Testis (tissue), 5 donors: ENCODE results near the gene TARDBP. TPM values are rescaled to one million over a fixed set of nuclear protein-coding genes. Genes with fewer than 3 reads are reported as not detected.

Experiments
- DNase-seq: peaks from one replicate; pipeline ENCODE4 v3.0.0-alpha.2; 2019
- H3K27ac ChIP-seq, 2 donors: fragments of 200-600 bp; sonication (generic); one replicate each; pipeline ENCODE4 v1.5.1; 2019
- H3K27me3 ChIP-seq: fragments of 200-600 bp; sonication (generic); one replicate; pipeline ENCODE4 v1.5.1; 2019
- H3K36me3 ChIP-seq: fragments of 200-600 bp; sonication (generic); one replicate; pipeline ENCODE4 v1.5.1; 2017; ENCODE audit warnings: low read depth; ENCODE audit errors: missing control alignments
- H3K4me1 ChIP-seq: fragments of 200-600 bp; sonication (generic); one replicate; pipeline ENCODE4 v1.5.1; 2019
- H3K4me3 ChIP-seq, 2 donors: fragments of 200-600 bp; sonication (generic); one replicate each; pipeline ENCODE4 v1.5.1; 2017 to 2019
- H3K9me3 ChIP-seq: fragments of 200-600 bp; sonication (generic); one replicate; pipeline ENCODE4 v1.5.1; 2017
- POLR2A ChIP-seq: fragments of 450-650 bp; IDR thresholded peaks from one replicate; pipeline ENCODE4 v1.6.1; 2017; ENCODE audit warnings: antibody characterized with exemption, mild to moderate bottlenecking, moderate library complexity
- WGBS, 2 donors: methylation state at CpG; one replicate each; pipeline ENCODE4 v1.1.5; 2018; 5-methylcytosine and 5-hydroxymethylcytosine counted together
- intact Hi-C: fragments of 100-400 bp; cut with DNase I; formaldehyde crosslinking; loops from one replicate; pipeline ENCODE4 v1.15.1; 2023; ENCODE audit warnings: low total_unique reads
- long read RNA-seq, 2 donors: transcript quantifications; one replicate each; lab custom pipeline, GENCODE V29; 2026
- polyA plus RNA-seq: library from polyadenylated mRNA; stranded (reverse); fragments of 350-450 nt; fragmentation: Illumina TruSeq; extraction: RNeasy Lipid Tissue Mini Kit (QIAGEN cat#74804); gene quantifications from one replicate; pipeline ENCODE4 v1.2.3, GENCODE V29; 2014; ENCODE audit warnings: low read depth, low replicate concordance; ENCODE audit not compliant: insufficient read depth
- total RNA-seq, 2 donors: library from RNA; depleted of rRNA; stranded (reverse); fragments of >200 nt; gene quantifications; one replicate each; pipeline ENCODE4 v1.2.3, GENCODE V29; 2016
- TF ChIP-seq, protein P1 (sequence below), 3 experiments: fragments of 450-650 bp in 2 of 3; fragments of 200-600 bp in 1 of 3; sonication (generic) in 1 of 3; IDR thresholded peaks; one replicate each; pipeline ENCODE4 v1.5.1; 2016 to 2019; ENCODE audit warnings: antibody characterized with exemption in 3 of 3, mild to moderate bottlenecking in 2 of 3, moderate library complexity in 1 of 3

TARDBP gene
- total RNA-seq (100 to 1,000 TPM; 185 to 207 TPM), polyA plus RNA-seq (142 TPM)
- long read RNA-seq, donor 1, full-length matches to known transcripts: 53 of 70 reads
- long read RNA-seq, donor 1, partial matches to known transcripts: 17 of 70 reads
- long read RNA-seq, donor 1, other reads (novel, unspliced or antisense): 0 of 70 reads
- long read RNA-seq, donor 2, full-length matches to known transcripts: 34 of 39 reads
- long read RNA-seq, donor 2, partial matches to known transcripts: 5 of 39 reads
- long read RNA-seq, donor 2, other reads (novel, unspliced or antisense): 0 of 39 reads

DNA sequence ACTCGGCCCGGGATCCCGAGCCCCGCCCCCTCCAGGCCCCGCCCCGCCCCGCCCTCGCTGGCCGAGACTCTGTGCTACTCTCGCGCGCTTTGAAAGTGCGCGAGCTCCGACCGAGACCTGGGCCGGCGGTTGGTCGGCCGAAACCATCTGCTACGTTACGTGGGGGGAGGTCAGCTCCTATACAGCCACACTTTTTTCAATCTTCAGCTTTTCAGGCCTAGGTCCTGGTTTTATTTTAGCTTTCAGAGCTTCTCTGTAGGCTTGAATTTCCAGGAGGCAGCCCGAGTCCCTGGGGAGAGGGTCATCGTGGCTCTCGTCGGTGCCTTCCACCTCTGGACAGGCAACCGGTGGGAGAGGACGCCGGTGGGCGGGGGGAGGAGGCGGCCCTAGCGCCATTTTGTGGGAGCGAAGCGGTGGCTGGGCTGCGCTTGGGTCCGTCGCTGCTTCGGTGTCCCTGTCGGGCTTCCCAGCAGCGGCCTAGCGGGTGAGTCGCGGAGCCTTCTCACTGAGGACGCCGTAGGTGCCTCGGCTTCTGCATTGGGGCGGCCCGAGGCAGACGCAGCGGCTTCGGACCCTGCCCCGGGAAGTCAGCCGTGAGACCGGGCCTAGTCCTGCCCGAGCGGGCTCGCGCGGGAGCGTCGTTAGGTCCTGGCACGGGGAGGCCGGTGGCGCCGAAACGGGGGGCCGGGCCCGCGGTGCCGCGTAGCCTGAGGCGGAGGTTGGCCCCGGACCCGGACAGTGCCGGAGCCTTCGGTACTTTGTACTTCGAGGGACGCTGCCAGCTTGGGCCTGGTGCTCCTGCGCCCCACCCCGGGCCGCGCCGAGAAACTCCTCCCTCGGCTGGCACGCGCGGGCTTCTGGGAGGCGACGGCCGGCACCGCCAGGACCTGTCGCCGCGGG, at the start of gene TARDBP:
Gene TARDBP (plus strand): TSS at position 395 of the 900 bp plus-strand sequence. CDS start 1,074 bp downstream, outside the sequence.
- H3K4me3 ChIP-seq: peak within 1 kb of the TSS; percentile 100
- intact Hi-C loops: no loop called here
- no peaks in the 10 kb centered on the region for H3K36me3 ChIP-seq
- peak; percentile 93 for DNase-seq
- peak within 1 kb of the TSS; percentile 97 to 99 for H3K27ac ChIP-seq
- WGBS, 2 donors: 1% methylated on average over 23 to 76 of the region's 94 CpGs
- H3K4me1 ChIP-seq: peaks cover 16% of the 10 kb centered on the region
- no peaks in the 10 kb centered on the region for H3K27me3 ChIP-seq
- H3K9me3 ChIP-seq: no peaks in the 10 kb centered on the region
- peak; percentile 82 for TF ChIP-seq POLR2A
- TF ChIP-seq, protein P1, sequence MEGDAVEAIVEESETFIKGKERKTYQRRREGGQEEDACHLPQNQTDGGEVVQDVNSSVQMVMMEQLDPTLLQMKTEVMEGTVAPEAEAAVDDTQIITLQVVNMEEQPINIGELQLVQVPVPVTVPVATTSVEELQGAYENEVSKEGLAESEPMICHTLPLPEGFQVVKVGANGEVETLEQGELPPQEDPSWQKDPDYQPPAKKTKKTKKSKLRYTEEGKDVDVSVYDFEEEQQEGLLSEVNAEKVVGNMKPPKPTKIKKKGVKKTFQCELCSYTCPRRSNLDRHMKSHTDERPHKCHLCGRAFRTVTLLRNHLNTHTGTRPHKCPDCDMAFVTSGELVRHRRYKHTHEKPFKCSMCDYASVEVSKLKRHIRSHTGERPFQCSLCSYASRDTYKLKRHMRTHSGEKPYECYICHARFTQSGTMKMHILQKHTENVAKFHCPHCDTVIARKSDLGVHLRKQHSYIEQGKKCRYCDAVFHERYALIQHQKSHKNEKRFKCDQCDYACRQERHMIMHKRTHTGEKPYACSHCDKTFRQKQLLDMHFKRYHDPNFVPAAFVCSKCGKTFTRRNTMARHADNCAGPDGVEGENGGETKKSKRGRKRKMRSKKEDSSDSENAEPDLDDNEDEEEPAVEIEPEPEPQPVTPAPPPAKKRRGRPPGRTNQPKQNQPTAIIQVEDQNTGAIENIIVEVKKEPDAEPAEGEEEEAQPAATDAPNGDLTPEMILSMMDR (IDR thresholded peaks at IDR 0.05): peak in 1 of 3 experiments; percentile 12

DNA sequence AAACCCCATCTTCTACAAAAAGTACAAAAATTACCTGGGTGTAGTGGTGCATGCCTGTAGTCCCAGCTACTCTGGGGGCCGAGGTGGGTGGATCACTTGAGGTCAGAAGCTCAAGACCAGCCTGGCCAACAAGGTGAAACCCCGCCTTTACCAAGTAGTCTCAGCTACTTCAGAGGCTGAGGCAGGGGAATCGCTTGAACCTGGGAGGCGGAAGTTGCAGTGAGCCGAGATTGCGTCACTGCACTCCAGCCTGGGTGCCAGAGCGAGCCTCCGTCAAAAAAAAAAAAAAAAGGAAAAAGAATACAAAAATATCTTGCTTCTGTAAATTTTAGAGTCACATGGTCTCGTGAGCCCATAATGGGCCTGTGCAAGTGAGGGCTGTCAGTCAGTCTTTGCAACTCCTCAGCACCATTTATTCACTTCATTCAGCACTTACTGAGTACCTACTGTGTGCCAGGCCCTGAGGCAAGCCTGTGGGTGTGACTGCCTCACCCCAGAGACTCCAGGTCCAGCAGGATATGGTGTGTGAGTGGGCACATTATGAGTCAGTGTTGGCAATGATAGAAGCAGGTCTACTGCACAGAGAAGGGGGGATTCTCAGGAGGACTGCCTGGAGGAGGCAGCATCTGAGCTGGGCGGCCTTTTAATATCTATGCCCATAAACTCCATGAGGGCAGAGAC, 46.8 kb upstream of the TARDBP start:
- intact Hi-C loops: no loop called here
- Histone ChIP-seq H3K27ac (no peak overlapping the region), H3K4me3 (no peak overlapping the region), H3K27me3 (no peaks in the 10 kb centered on the region), H3K36me3 (no peaks in the 10 kb centered on the region), H3K9me3 (no peaks in the 10 kb centered on the region), H3K4me1 (peaks cover 6% of the 10 kb centered on the region)
- TF ChIP-seq POLR2A: no peak
- TF ChIP-seq, protein P1 (IDR thresholded peaks at IDR 0.05): no peak
- WGBS, 2 donors: 58 to 59% methylated on average over 10 of the region's 10 CpGs
- peak; percentile 24 for DNase-seq

DNA sequence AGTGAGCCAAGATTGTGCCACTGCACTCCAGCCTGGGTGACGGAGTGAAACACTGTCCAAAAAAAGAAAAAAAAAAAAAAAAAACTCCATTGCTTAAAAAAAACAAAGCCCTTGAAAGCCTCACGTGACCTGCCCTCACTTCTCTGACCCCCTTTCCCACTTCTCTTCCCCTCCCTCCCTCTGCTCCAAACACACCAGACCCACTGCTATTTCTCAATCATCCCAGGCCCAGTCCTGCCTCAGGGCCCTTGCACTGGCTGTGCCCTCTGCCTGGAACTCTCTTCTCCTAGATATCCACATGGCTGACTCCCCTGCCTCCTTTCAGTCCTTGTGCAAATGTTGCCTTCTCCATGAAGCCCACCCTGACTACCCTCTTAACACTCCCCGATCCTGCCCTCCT, 45.4 kb upstream of the TARDBP start:
- H3K4me3 ChIP-seq: no peak overlapping the region
- H3K36me3 ChIP-seq: no peaks in the 10 kb centered on the region
- no peaks in the 10 kb centered on the region for H3K4me1 ChIP-seq
- WGBS, 2 donors: 88 to 89% methylated on average over 3 of the region's 3 CpGs
- no peaks in the 10 kb centered on the region for H3K27me3 ChIP-seq
- H3K27ac ChIP-seq: no peak overlapping the region
- intact Hi-C loops: no loop called here
- DNase-seq: no peak
- TF ChIP-seq, protein P1 (IDR thresholded peaks at IDR 0.05): no peak
- no peak for TF ChIP-seq POLR2A
- no peaks in the 10 kb centered on the region for H3K9me3 ChIP-seq

DNA sequence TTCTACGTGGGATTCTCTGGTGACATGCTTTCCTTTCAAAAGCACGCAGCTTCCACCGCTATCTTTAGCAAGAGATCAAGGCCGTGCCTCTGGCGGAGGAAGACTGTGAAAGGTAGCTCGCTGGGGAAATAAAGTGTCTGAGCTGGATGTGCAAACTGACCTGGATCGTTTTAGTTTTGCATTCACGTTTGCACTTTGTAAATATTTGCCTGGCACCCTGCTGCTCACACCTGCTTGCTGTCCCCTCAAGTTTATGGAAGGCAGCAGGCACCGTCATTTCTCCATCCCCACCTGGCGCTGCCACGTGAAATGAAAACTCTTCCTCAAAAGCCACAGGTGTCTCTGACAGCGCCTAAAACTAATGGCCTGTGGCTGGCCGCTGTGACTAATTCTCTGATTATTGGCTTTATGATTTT, 44.0 kb upstream of the TARDBP start:
- no peak overlapping the region for H3K27ac ChIP-seq
- H3K27me3 ChIP-seq: no peaks in the 10 kb centered on the region
- TF ChIP-seq POLR2A: no peak
- TF ChIP-seq, protein P1 (IDR thresholded peaks at IDR 0.05): no peak
- no peak overlapping the region for H3K4me3 ChIP-seq
- WGBS, 2 donors: 26 to 41% methylated on average over 13 of the region's 13 CpGs
- intact Hi-C loops: no loop called here
- no peaks in the 10 kb centered on the region for H3K4me1 ChIP-seq
- H3K36me3 ChIP-seq: no peaks in the 10 kb centered on the region
- no peaks in the 10 kb centered on the region for H3K9me3 ChIP-seq
- DNase-seq: peak; percentile 43
